ENCODE measurements around the gene NOS3. TPM values are rescaled to one million over a fixed set of nuclear protein-coding genes. Genes with fewer than 3 reads are reported as not detected.

The NOS3 gene
- total and polyA plus RNA-seq, 2 donors from 2014 or later = 9.3 to 51.7 TPM

- peaks cover 0 to 11% (median 0%) of the 10 kb centered on the region in 3 donors for H3K4me1 ChIP-seq (ENCODE audit: control insufficient read depth in 2 of 3, insufficient read depth in 2 of 3, low read depth in 1 of 3, low read length in 3 of 3)
- H3K27ac ChIP-seq (ENCODE audit: low read depth in 2 of 2, low read length in 2 of 2) = no peak overlapping the region
- no peak for DNase-seq
- TF ChIP-seq CTCF (IDR thresholded peaks at IDR 0.05; ENCODE audit: borderline replicate concordance, extremely low read depth, insufficient read depth) = no peak
- FAIRE-seq = no peak
- H3K27me3 ChIP-seq (ENCODE audit: control insufficient read depth, insufficient read depth, low read length) = no peaks in the 10 kb centered on the region
- H3K9ac ChIP-seq (ENCODE audit: low read length in 3 of 3) = no peak overlapping the region
- intact Hi-C loops (cut with DNase I) = no loop called here
- H3K36me3 ChIP-seq (ENCODE audit: control insufficient read depth in 2 of 3, insufficient read depth in 3 of 3, low read length in 3 of 3) = no peaks in the 10 kb centered on the region
- no peaks in the 10 kb centered on the region for H3K9me3 ChIP-seq (ENCODE audit: control insufficient read depth in 2 of 3, insufficient read depth in 1 of 3, low read length in 3 of 3)
- H3K4me3 ChIP-seq (ENCODE audit: low read length in 3 of 3) = no peak overlapping the region
These were observed 25.5 kb upstream of the NOS3 start for GRCh38 chr7:150965273-150965830.

DNA sequence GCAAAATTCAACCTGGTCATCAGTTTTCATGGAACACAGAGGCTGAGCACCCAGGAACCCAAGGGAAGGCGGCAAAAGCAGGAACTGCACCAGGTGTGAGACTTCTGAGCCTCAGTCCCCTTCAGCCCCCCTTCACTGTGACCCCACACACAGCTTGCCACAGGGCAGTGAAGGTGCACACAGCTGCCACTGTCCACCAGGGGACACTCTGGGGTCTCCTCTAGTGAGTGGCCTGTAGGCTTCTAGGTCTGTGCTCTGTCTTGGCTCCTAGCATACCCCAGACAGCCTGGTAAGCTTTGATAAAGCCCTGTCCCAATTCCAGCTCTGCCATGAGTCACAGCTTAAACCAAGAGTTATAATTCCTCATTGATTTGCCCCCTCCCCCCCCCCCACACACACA is 24.8 kb upstream of the NOS3 start:
- Histone ChIP-seq H3K27ac (ENCODE audit: low read depth in 2 of 2, low read length in 2 of 2) (no peak overlapping the region), H3K4me1 (ENCODE audit: control insufficient read depth in 2 of 3, insufficient read depth in 2 of 3, low read depth in 1 of 3, low read length in 3 of 3) (peaks cover 0 to 11% (median 0%) of the 10 kb centered on the region in 3 donors), H3K9me3 (ENCODE audit: control insufficient read depth in 2 of 3, insufficient read depth in 1 of 3, low read length in 3 of 3) (no peaks in the 10 kb centered on the region), H3K9ac (ENCODE audit: low read length in 3 of 3) (no peak overlapping the region), H3K27me3 (ENCODE audit: control insufficient read depth, insufficient read depth, low read length) (no peaks in the 10 kb centered on the region), H3K36me3 (ENCODE audit: control insufficient read depth in 2 of 3, insufficient read depth in 3 of 3, low read length in 3 of 3) (no peaks in the 10 kb centered on the region), H3K4me3 (ENCODE audit: low read length in 3 of 3) (no peak overlapping the region)
- FAIRE-seq = no peak
- intact Hi-C loops (cut with DNase I) = no loop called here
- no peak for TF ChIP-seq CTCF (IDR thresholded peaks at IDR 0.05; ENCODE audit: borderline replicate concordance, extremely low read depth, insufficient read depth)
- DNase-seq = peak in 1 of 5 donors; percentile 52

DNA sequence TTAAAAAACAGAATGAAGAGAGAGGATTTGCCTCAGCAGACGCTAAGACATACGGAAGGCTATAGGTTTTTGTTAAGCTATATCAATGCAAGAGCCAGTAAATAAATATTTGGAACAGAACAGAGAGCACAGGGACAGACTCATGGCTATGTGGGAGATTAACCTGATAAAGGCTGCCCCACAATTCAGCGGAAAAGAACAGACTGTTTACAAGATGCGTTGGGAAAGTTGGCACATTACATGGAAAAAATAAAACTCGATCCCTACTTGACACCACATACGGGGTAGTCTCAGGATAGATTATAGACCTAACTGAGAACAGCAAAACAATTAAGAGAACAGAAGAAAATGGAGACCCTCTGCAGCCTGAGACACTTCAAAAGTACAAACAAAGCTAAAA is 23.5 kb upstream of the NOS3 start:
- peaks cover 0 to 14% (median 0%) of the 10 kb centered on the region in 3 donors for H3K4me1 ChIP-seq (ENCODE audit: control insufficient read depth in 2 of 3, insufficient read depth in 2 of 3, low read depth in 1 of 3, low read length in 3 of 3)
- FAIRE-seq = no peak
- H3K9me3 ChIP-seq (ENCODE audit: control insufficient read depth in 2 of 3, insufficient read depth in 1 of 3, low read length in 3 of 3) = no peaks in the 10 kb centered on the region
- no peaks in the 10 kb centered on the region for H3K27me3 ChIP-seq (ENCODE audit: control insufficient read depth, insufficient read depth, low read length)
- no peaks in the 10 kb centered on the region for H3K36me3 ChIP-seq (ENCODE audit: control insufficient read depth in 2 of 3, insufficient read depth in 3 of 3, low read length in 3 of 3)
- DNase-seq = no peak
- intact Hi-C loops (cut with DNase I) = no loop called here
- no peak for TF ChIP-seq CTCF (IDR thresholded peaks at IDR 0.05; ENCODE audit: borderline replicate concordance, extremely low read depth, insufficient read depth)
- no peak overlapping the region for H3K9ac ChIP-seq (ENCODE audit: low read length in 3 of 3)
- no peak overlapping the region for H3K4me3 ChIP-seq (ENCODE audit: low read length in 3 of 3)
- no peak overlapping the region for H3K27ac ChIP-seq (ENCODE audit: low read depth in 2 of 2, low read length in 2 of 2)
